GM10266 (cell line): Measurements from ENCODE around the gene SLC34A1.

Experiments used
- DNase-seq: peaks from one replicate; pipeline ENCODE4 v3.0.0; 2012; ENCODE audit errors: extremely low spot score
- TF ChIP-seq, protein P1 (sequence below): IDR thresholded peaks from 2 replicates; pipeline ENCODE4 v1.5.1; 2012; ENCODE audit warnings: mild to moderate bottlenecking, low read depth; ENCODE audit not compliant: control insufficient read depth, insufficient read depth; ENCODE audit errors: missing control alignments

Gene SLC34A1, protein sequence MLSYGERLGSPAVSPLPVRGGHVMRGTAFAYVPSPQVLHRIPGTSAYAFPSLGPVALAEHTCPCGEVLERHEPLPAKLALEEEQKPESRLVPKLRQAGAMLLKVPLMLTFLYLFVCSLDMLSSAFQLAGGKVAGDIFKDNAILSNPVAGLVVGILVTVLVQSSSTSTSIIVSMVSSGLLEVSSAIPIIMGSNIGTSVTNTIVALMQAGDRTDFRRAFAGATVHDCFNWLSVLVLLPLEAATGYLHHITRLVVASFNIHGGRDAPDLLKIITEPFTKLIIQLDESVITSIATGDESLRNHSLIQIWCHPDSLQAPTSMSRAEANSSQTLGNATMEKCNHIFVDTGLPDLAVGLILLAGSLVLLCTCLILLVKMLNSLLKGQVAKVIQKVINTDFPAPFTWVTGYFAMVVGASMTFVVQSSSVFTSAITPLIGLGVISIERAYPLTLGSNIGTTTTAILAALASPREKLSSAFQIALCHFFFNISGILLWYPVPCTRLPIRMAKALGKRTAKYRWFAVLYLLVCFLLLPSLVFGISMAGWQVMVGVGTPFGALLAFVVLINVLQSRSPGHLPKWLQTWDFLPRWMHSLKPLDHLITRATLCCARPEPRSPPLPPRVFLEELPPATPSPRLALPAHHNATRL

DNA sequence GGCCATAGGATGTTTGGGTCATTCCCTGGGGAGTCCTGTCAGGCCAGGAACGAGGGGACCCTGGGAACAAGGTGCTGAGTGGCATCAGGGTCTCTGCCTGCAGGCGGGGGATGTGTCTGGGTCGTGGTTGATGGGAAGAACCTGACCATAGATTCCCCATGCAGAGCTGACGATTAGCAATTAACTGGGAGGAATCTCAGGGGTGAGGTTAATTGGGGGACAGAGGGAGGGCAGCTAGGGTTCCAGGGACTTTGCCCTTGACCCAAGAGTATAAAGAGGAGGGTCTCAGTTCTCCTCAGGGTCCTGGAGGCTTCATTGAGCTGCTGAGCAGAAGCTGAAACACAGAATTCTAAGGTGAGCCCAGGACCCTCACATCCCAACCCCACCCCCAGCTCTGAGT is at the start of gene SLC34A1:
Gene SLC34A1 (plus strand): TSS at position 301 of the 400 bp plus-strand sequence. CDS start 1,308 bp downstream, outside the sequence.
- no peak for DNase-seq
- TF ChIP-seq, protein P1, sequence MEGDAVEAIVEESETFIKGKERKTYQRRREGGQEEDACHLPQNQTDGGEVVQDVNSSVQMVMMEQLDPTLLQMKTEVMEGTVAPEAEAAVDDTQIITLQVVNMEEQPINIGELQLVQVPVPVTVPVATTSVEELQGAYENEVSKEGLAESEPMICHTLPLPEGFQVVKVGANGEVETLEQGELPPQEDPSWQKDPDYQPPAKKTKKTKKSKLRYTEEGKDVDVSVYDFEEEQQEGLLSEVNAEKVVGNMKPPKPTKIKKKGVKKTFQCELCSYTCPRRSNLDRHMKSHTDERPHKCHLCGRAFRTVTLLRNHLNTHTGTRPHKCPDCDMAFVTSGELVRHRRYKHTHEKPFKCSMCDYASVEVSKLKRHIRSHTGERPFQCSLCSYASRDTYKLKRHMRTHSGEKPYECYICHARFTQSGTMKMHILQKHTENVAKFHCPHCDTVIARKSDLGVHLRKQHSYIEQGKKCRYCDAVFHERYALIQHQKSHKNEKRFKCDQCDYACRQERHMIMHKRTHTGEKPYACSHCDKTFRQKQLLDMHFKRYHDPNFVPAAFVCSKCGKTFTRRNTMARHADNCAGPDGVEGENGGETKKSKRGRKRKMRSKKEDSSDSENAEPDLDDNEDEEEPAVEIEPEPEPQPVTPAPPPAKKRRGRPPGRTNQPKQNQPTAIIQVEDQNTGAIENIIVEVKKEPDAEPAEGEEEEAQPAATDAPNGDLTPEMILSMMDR: no peak

DNA sequence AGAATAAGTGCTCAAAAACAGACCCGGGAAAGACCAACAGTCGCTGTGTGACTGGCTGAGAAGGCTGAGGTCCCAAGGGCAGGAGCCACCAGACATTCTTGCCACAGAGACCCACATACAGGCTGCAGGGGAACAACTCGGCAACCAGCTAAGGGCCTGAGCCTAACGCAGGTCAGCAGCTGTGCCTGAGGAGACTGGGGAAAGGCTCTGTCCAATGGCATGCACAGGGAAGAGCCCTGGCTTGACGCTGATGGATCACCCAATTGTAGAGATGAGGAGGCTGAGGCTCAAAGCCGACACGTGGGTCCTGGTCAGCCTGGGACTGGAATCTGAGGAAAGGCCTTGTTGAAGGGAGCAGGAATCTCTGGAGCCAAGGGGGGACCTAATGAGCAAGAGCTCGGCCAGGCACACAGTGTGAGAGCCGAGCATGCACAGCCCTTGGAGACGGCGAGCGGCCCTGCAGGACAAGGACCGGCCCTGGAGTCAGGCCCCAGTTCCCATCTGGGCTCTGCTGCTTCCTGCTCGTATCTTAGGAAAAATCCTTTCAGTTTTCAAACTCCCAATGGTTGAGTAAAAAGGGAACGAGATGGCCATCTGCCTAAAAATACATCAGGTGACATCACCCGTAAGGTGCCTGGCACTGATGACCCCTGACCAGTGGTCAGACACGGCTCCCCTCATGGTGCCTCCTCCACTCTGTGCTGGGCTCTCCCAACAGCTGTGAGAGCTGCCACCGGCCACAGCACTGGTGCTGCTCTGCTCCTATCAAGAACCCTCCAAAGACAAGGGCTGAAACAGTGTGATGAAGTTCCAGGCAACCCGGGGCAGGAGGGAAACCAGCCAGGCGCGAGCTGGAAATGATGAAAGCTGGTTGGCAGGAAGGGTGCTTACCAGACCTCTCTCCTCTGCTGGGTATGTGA is 49.2 kb upstream of the SLC34A1 start:
- TF ChIP-seq, protein P1: no peak
- no peak for DNase-seq

GRCh38 chr5:177335701-177336065 is 48.6 kb upstream of the SLC34A1 start:
- no peak for DNase-seq

DNA sequence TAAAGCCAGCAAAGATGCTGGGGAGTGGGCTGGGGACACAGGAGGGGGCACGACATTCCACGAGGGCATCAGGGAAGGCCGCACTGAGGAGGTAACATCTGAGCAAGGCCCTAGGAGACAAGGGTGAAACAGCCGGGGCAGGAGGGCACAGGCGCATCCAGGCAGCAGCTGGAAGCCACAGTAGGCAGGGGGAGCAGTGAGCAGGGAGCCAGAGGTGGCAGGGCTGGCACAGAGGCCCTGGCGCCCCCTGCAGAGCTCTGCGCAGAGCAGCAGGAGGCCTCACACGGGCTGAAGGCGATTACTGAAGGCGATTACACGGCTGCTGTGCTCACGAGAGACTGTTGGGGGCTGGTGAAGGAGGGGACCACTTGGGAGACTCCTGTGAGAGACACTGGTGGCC is 48.1 kb upstream of the SLC34A1 start:
- TF ChIP-seq, protein P1: peak; percentile 8
- no peak for DNase-seq

More at GRCh38 chr5:177335701-177336065, 48.6 kb upstream of the SLC34A1 start:
- TF ChIP-seq, protein P1: no peak

GRCh38 chr5:177336603-177337494 is 47.4 kb upstream of the SLC34A1 start:
- DNase-seq: no peak
- TF ChIP-seq, protein P1: no peak
